GM12874 (cell line): ENCODE results near the gene CHRDL2.

Source experiments
- CTCF ChIP-seq: IDR thresholded peaks from 2 replicates; pipeline ENCODE4 v1.5.1; 2011; ENCODE audit warnings: low read depth, mild to moderate bottlenecking, control low read depth, low read length, moderate library complexity; ENCODE audit not compliant: insufficient read depth

Gene CHRDL2

DNA sequence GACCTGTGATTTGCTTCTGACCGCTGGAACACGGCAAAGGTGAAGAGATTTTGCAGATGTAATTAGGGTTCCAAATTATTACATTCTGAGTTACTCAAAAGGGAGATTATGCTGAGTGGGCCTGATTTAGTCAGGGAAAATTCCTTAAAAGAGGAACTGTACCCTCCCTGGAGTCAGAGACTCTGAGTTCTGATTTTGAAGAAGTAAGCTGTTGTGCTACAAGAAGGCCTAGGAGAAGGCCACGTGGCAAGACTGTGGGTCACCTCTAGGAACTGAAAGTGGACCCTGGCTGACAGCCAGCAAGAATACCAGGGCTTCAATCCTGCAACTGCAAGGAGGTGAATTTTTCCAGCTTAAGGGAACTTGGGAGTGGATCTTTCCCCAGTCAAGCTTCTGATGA lies 45.3 kb downstream of the CHRDL2 start:
- TF ChIP-seq CTCF: no peak

DNA sequence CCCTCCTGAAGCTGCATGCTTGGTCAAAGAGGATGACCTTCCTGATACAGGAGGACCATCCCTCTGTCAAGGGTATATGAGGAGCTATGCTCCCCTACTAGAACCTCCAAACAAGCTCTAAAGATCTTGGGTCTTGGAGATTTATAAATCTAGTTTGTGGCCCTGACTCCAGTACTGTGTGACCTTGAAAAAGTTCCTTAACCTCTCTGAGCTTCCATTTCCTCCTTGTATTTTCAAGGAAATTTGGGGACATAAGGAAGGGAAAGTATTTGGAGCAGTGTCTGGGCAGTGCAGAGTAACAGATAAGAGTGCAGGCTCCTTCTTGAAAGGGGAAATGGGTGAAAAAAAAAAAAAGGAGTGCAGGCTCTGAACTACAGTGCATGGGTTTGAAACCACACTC lies 45.9 kb downstream of the CHRDL2 start:
- no peak for TF ChIP-seq CTCF

DNA sequence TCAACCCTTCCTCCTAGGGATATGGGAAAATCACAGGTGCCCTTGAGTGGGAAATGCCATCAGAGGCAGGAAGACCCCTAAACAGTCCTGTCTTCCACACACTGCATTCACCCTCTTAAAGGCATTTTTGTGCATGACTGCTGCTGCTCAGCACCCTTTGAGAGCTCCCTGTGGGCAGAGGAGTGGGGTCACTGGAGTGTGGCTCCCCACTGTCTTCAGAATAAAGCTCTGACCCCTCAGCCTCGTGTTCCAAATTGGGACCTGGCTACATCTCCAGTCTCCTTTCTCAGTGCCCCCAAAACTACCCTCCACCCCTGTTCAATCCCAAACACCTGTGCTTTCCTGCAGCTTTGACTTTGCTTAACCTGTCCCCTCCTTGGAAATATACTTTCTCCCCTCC lies 46.6 kb downstream of the CHRDL2 start:
- TF ChIP-seq CTCF: no peak

DNA sequence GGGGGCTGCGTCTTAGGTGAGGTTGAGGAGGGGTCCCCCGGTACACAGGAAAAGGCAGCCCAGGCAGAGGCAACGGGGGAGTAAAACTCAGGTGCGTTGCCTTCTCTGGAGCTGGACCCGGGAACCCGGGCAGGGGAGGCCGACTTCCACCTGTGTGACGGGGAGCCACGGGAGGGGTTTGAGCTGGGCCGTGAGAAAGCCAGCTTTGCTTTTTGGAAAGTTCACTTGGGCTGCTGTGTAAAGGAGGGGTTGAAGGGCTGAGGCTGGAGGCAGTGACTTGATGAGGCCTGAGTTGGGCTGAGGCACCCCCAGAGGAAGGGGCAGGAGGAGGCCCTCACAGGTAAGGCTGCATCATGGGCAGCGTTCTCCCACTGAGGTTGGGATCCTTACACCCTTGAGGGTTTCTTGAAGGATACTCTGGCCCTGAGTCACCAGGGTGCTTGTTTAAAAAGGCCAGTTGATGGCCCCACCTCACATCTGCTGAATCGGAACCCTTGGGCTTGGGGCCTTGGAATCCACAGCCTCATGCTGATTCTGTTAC lies 47.2 kb downstream of the CHRDL2 start:
- TF ChIP-seq CTCF: no peak

DNA sequence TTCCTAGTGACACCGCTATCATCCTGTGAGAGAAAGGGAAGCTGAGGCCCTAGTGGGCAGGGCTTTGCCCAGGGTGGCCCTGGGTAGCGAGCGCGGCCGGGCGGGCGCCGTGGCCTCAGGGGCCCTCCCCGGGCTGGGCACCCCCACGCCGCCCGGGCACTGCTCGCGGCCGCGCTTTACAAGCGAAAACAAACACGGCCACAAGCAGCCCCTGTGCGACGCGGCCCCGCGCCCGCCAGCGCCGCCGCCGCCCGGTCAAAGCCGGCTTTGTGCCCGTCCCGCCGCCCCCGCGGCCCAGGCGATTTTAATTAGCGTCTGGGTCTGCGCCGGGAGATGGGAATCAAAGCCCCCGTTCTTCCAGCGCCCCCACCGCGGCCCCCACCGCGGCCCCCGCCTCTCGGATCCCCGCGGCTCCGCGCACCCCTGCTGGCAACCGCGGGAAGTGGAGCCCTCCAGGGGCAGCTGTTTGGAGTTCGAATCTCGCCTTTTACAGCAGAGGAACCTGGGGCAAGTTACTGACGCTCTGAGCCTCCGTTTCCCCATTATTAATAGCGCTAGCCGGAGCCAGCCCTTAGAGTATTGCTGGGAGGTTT lies 47.9 kb downstream of the CHRDL2 start:
- peak; percentile 24; the same call in 1 of the 2 replicates for TF ChIP-seq CTCF

DNA sequence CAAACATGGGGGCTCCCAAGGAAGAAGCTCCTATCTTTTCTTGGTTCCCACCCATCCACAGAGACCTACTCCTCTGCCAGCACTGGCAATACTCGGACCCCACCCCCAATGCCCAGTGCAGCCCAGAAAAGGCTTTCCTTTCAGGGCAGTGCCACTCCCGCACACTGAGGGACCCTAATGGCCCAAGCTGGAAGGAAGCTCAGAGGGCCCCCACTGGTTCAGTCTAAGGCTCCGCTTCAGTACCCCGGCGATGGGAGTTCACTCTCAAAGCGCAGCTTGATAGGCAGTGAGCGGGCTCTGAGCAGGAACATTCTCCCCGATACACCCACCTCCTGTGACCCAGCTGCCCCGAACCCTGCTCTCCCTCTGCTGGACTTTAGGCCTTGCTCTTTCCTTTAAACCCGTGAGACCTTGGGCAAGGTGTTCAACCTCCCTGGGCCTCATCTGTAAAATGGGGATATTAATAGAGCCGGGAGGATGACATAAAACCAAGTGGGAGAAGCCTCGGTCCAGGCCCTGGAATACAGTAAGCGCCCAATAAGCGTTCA lies 48.4 kb downstream of the CHRDL2 start:
- TF ChIP-seq CTCF: no peak

GRCh38 chr11:74681686-74682651 lies 49.3 kb downstream of the CHRDL2 start:
- no peak for TF ChIP-seq CTCF
